Urinary bladder (tissue), 4 donors: ENCODE results near the gene TRIM23. TPM values are rescaled to one million over a fixed set of nuclear protein-coding genes. Genes with fewer than 3 reads are reported as not detected.
"Not testable (repeated sequence)": the region's sequence is repeated elsewhere in the genome, so short reads cannot be mapped to it uniquely, and the experiment has no call there.

Experiments used
- DNase-seq: peaks from one replicate; pipeline ENCODE4 v3.0.0-alpha.2; 2015; ENCODE audit errors: extremely low spot score
- H3K27ac ChIP-seq: one replicate; pipeline ENCODE4 v1.5.1; 2013; ENCODE audit warnings: low read depth, mild to moderate bottlenecking, moderate library complexity
- H3K36me3 ChIP-seq: one replicate; pipeline ENCODE4 v1.6.1; 2013; ENCODE audit warnings: mild to moderate bottlenecking, moderate library complexity; ENCODE audit not compliant: insufficient read depth
- H3K4me1 ChIP-seq: one replicate; pipeline ENCODE4 v1.6.1; 2013; ENCODE audit warnings: mild to moderate bottlenecking, moderate library complexity; ENCODE audit not compliant: insufficient read depth
- H3K4me3 ChIP-seq: one replicate; pipeline ENCODE4 v1.5.1; 2013; ENCODE audit warnings: low read depth, low read length
- WGBS: extraction: QIAGEN DNeasy Blood & Tissue Kit; methylation state at CpG from one replicate; pipeline ENCODE4 v1.1.7; 2013; 5-methylcytosine and 5-hydroxymethylcytosine counted together
- polyA plus RNA-seq: library from polyadenylated mRNA; stranded (reverse); fragments of 200-250 nt; gene quantifications from one replicate; pipeline ENCODE4 v1.2.3, GENCODE V29; 2013
- total RNA-seq: library from RNA; depleted of rRNA; stranded (reverse); fragments of >200 nt; gene quantifications from one replicate; pipeline ENCODE4 v1.2.3, GENCODE V29; 2014
- donor health status: healthy with polysubstance abuse.
- donor health status: healthy.

The TRIM23 gene
- total and polyA plus RNA-seq, 2 donors: 10.8 to 43.7 TPM

DNA sequence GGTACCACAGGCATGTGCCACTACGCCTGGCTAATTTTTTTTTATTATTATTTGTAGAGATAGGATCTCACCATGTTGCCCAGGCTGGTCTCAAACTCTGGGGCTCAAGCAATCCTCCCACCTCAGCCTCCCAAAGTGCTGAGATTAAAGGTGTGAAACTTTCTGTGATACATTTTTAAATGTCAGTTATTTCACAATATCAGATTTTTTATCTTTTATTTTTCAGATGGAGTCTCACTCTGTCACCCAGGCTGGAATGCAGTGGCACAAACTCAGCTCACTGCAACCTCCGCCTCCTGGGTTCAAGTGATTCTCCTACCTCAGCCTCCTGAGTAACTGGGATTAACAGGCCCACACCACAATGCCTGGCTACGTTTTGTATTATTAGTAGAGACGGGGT, 2.2 kb downstream of the TRIM23 start:
- DNase-seq, H3K4me3 ChIP-seq, H3K4me1 ChIP-seq, H3K27ac ChIP-seq, H3K36me3 ChIP-seq: not testable (repeated sequence)
- WGBS: 86% methylated on average over 4 of the region's 4 CpGs

DNA sequence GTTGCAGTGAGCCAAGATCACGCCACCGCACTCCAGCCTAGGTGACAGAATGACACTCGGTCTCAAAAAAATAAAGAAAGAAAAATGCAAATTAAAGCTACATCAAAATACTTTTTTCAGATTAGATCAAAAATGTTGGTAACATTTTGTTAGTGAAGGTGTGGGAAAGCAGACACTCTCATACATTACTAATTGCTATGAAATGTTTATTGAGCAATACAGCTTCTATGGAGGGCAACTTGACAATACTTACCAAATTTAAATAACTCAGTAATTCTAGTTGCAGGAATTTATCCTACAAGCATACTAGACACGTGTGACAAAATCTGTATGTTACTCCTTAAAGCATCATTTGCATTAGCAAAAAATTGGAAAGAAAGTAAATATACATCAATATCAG, 4.1 kb downstream of the TRIM23 start:
- DNase-seq: no peak
- H3K27ac ChIP-seq: no peak overlapping the region
- WGBS: 89% methylated on average over 4 of the region's 4 CpGs
- H3K4me1 ChIP-seq: peaks cover 1% of the 10 kb centered on the region
- H3K4me3 ChIP-seq: no peak overlapping the region
- H3K36me3 ChIP-seq: no peaks in the 10 kb centered on the region

DNA sequence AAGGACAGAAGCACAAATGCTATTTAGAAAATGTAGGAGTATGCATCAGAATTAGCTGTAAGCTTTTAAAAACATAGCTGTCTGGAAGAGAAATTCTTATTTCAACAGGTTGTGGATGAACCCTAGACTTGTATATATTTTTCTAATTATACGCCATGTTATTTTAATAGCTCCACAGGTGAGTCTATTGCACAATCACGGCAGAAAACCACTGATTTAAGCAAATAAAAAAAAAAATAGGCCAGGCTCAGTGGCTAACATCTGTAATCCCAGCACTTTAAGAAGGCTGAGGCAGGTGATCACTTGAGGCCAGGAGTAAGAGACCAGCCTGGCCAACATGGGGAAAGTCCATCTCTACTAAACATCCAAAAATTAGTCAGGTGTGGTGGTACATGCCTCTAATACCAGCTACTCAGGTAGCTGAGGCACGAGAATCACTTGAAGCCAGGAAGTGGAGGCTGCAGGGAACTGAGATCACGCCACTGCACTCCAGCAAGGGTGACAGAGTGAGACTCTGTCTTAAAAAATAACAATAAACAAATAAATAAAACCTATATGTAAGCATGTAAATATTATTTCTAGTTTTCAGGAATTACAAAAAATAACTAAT, 11.7 kb downstream of the TRIM23 start:
- 90% methylated on average over 4 of the region's 4 CpGs for WGBS
- H3K4me1 ChIP-seq: peaks cover 1% of the 10 kb centered on the region
- no peak for DNase-seq
- H3K4me3 ChIP-seq: no peak overlapping the region
- no peak overlapping the region for H3K27ac ChIP-seq
- peaks cover 2% of the 10 kb centered on the region for H3K36me3 ChIP-seq

DNA sequence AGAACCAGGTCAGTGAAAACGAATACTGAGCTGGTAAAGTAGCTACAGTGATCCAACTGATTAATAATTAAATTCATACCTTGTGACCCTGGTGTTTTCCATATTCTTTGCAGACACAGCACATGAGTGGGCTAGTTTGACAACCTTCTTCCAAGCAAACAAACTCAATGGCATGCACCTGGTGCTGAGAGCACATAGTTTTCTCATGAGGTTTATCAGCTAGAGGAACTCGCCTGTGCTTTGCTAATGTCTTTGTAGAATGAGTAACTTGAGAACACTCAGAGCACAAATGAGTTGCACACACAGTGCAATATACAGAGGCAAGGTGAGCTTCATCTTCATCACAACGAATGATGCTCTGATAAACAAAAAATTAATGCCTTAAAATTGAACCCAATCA, 12.6 kb downstream of the TRIM23 start:
- DNase-seq: no peak
- 84% methylated on average over 3 of the region's 3 CpGs for WGBS
- H3K36me3 ChIP-seq: peaks cover 4% of the 10 kb centered on the region
- no peaks in the 10 kb centered on the region for H3K4me1 ChIP-seq
- no peak overlapping the region for H3K4me3 ChIP-seq
- no peak overlapping the region for H3K27ac ChIP-seq

DNA sequence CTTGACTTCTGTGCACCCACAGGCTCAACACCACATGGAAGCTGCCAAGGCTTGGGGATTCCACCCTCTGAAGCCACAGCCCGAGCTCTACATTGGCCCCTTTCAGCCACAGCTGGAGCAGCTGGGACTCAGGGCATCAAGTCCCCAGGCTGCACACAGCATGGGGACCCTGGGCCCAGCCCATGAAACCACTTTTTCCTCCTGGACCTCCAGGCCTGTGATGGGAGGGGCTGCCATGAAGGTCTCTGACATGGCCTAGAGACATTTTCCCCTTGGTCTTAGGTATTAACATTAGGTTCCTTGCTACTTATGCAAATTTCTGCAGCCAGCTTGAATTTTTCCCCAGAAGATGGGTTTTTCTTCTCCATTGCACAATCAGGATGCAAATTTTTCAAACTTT, 22.4 kb downstream of the TRIM23 start:
- not testable (repeated sequence) for DNase-seq, H3K4me3 ChIP-seq, H3K36me3 ChIP-seq, H3K27ac ChIP-seq, H3K4me1 ChIP-seq
- 97% methylated on average over 1 of the region's 1 CpG for WGBS

DNA sequence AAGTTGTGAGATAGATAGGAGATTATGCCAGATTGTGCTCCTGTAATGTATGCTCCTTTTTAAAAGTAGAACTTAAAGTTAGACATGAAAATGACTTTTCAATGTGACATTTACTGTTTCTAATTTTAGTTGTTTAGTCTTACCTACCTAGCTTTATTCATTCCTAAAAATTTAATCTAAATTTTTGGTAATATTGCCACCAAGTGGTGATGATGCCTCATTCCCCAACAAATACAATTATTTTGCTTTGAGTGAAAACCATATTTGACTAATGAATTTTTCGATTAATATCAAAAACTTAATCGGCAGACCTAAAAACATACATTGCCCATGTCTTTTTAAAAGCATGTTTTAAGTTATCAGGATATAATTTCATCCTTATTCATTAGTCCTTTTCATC, 35.4 kb downstream of the TRIM23 start:
- H3K27ac ChIP-seq: no peak overlapping the region
- WGBS: 97% methylated on average over 2 of the region's 2 CpGs
- peaks cover 1% of the 10 kb centered on the region for H3K36me3 ChIP-seq
- H3K4me1 ChIP-seq: no peaks in the 10 kb centered on the region
- DNase-seq: no peak
- no peak overlapping the region for H3K4me3 ChIP-seq

DNA sequence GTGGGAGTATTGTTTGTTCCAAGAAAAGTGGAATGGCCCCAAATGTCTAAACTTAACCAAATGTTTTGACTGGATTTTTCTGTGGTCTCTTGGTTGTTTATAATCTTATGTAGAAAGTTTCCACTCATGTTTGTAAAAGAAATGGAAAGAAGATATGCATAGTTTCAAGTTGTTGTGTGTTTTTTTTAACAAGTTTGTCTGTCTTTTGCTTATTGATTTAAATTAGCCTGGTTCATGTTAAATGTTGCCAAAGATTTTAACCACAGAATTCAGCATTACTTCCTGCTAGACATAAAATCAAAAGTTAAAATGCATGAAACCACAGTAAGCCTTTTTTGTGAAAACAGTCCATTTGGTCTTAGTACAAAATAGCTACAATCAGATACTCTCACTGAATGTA, 47.0 kb downstream of the TRIM23 start:
- no peak for DNase-seq
- no peaks in the 10 kb centered on the region for H3K4me1 ChIP-seq
- peaks cover 2% of the 10 kb centered on the region for H3K36me3 ChIP-seq

DNA sequence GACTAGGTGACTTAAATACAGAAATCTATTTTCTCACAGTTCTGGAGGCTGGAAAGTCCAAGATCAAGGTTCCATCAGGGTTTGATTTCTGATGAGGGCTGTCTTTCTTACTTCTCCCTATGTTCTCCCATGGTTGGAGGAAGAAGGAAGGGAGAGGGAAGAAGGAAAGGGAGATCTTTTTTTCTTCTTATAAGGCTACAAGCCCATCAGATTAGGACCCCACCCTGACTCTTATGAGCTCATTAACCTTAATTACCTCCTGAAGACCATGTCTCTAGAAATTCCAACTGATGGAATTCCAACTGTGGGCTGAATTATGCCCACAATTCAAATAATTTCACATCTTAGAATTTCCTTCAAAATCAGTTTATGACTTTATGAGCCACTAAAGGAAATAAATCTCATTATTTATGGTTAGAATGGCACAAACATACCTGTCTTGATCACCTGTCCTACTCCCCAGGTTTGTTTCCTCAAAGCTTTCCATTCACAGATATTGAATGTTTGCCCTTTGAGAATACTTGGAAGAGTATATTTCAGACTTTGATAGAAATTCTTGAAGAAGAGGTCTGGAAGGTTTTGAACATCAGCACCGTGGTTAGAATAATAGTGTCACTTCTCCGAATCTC, 53.4 kb downstream of the TRIM23 start:
- no peaks in the 10 kb centered on the region for H3K4me1 ChIP-seq
- no peak overlapping the region for H3K27ac ChIP-seq
- no peak overlapping the region for H3K4me3 ChIP-seq
- no peaks in the 10 kb centered on the region for H3K36me3 ChIP-seq
- 93% methylated on average over 2 of the region's 2 CpGs for WGBS
- no peak for DNase-seq

More for the DNA sequence above, 47.0 kb downstream of the TRIM23 start:
- H3K4me3 ChIP-seq: no peak overlapping the region
- no peak overlapping the region for H3K27ac ChIP-seq

DNA sequence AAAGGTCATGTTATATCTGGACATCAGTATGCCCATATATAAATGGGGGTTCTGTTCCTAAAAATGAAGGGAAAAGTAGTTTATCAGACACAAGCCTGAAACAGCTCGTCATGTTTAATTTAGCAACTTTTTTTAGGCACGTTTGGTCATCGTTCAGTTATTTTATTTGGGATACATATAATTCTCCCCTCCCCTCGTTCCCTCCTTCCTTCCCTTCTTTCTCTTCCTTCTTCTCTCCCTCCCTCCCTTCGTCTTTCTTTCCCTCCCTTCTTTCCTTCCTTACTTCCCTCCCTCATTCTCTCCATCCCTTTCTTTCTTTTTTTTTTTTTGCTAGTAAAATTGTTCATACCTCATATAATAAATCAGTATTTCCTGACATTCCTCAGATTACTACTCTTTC, 57.6 kb downstream of the TRIM23 start:
- no peaks in the 10 kb centered on the region for H3K36me3 ChIP-seq
- no peak for DNase-seq
- no peak overlapping the region for H3K27ac ChIP-seq
- H3K4me3 ChIP-seq: no peak overlapping the region
- WGBS: 80% methylated on average over 5 of the region's 5 CpGs
- no peaks in the 10 kb centered on the region for H3K4me1 ChIP-seq

DNA sequence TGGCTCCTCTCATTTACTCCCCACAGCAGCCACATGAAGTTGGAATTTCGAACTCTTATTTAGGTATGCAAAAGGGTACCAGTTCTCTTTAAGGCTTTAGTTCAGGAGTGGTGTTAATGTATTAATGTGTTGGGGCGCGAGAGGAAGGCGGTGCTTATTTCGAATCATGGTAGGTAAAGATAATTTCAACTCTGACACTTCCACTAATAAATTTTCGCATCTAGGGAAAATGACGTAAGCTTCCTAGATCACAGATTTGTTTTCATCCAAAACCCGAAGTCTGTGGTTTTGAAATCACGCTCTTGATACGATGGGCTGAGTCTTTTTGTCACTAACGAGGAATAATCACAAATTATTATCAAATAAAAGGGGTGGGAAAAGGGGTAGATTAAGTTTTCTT, 60.4 kb downstream of the TRIM23 start:
- WGBS: 9% methylated on average over 11 of the region's 11 CpGs
- Histone ChIP-seq H3K27ac (no peak overlapping the region), H3K4me1 (no peaks in the 10 kb centered on the region), H3K4me3 (peak overlapping the region; percentile 54), H3K36me3 (no peaks in the 10 kb centered on the region)
- DNase-seq: no peak

DNA sequence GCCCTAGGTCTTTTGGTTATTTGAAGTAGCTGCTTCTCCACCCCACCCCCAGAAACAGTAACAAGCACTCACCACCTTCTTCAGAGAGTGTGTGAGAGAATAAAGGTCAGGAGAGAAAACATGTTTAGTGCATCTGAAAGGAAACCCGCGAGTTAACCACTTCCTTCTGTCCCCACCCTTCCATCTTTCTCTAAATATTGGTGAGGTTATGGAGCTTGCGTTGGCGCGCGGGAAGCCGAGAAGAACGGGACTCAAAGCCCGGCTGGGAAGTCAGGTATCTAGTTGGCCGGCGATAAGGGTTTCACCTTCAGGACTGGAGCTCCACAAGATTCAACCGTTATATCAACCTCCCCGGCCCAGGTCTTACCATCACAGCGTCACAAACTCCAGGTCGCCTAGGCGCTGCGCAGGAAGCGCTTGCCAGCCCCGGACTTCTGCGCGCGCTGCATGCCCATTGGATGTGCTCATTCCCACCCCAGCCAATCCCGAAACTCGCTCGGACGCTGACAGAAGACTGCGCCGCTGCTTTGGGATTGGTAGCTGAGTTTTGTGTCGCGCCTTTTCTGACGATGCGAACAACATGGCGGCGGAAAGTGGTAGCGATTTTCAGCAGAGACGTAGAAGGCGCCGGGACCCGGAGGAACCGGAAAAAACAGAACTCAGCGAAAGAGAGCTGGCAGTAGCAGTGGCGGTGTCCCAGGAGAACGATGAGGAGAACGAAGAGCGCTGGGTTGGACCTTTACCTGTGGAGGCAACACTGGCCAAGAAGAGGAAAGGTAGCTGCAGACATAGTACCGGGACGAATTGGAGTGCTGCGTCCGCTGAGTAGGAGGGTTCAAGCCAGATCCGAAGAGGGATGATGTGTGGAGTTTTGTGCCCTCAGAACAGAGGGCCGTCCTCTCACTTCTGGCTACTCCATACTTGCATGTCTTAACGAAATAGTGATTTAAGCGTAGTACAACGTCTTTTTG, 61.1 kb downstream of the TRIM23 start, which contains the start of the genes CENPK and PPWD1:
TSS of gene CENPK (minus strand) at position 438 of the 971 bp plus-strand sequence. CDS start 8,261 bp downstream, outside the sequence.
TSS of gene PPWD1 (plus strand) at position 566 of the 971 bp plus-strand sequence. CDS start at position 581, 15 bp downstream.
- no peaks in the 10 kb centered on the region for H3K4me1 ChIP-seq
- WGBS: under 1% methylated on average over 54 of the region's 54 CpGs
- H3K36me3 ChIP-seq: no peaks in the 10 kb centered on the region
- H3K27ac ChIP-seq: peak within 1 kb of the TSS; percentile 73
- peak within 1 kb of the TSS; percentile 54 for H3K4me3 ChIP-seq
- peak; percentile 91 for DNase-seq

DNA sequence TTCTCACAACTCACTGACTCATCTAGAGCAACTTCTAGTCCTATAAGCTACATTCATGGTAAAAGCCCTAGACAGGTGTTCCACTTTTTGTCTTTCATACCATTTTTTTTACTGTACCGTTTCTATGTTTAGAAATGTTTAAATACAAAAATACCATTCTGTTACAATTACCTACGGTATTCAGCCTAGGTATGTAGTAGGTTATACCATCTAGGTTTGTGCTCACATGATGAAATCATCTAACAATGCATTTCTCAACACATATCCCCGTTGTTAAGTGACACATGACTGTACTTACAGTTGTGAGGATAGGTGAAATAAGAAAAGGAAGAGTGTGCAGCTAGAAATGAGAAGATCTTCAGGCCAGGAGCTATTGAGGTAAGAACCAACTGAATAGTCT, 67.4 kb downstream of the TRIM23 start:
- WGBS: 89% methylated on average over 3 of the region's 3 CpGs
- Histone ChIP-seq H3K27ac (no peak overlapping the region), H3K36me3 (no peaks in the 10 kb centered on the region), H3K4me1 (no peaks in the 10 kb centered on the region), H3K4me3 (no peak overlapping the region)
- no peak for DNase-seq

DNA sequence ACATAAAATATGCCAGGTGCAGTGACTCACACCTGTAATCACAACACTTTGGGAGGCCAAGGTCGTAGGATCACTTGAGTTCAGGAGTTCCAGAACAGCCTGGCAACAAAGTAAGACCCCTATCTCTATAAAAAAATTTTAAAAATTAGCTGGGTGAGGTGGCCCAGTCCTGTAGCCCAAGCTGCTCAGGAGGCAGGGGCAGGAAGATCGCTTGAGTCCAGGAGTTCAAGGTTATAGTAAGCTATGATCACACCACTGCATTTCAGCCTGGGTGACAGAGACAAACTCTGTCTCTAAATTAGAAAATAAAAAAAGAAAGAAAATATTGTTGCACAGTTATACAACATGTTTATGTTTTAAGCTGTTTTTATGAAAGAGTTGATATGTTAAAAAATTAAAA, 68.0 kb downstream of the TRIM23 start:
- no peaks in the 10 kb centered on the region for H3K4me1 ChIP-seq
- no peak for DNase-seq
- H3K36me3 ChIP-seq: no peaks in the 10 kb centered on the region
- WGBS: 91% methylated on average over 2 of the region's 2 CpGs
- H3K27ac ChIP-seq: no peak overlapping the region
- no peak overlapping the region for H3K4me3 ChIP-seq

DNA sequence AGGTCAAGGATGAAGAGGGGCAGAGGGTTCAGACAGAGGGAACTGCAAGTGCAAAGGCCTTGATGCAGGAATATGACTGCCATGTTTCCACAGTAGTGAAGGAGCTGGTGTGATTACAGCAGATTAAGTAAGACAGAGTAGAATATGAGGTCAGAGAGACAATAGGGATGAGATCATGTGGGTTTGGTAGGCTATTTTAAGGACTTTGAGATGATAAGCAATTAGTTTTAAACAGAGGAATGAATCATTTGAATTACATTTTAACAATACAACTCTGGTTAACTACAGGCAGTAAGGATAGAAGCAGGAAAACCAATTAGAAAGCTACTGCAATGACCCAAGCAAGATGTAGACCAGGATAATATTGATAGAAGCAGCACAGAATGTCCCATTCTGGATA, 68.8 kb downstream of the TRIM23 start:
- Histone ChIP-seq H3K4me3 (no peak overlapping the region), H3K36me3 (no peaks in the 10 kb centered on the region)
- no peak for DNase-seq

More for the DNA sequence above, 68.8 kb downstream of the TRIM23 start:
- no peak overlapping the region for H3K27ac ChIP-seq
- H3K4me1 ChIP-seq: no peaks in the 10 kb centered on the region
